ENCODE data around the gene NIPAL3.

DNA sequence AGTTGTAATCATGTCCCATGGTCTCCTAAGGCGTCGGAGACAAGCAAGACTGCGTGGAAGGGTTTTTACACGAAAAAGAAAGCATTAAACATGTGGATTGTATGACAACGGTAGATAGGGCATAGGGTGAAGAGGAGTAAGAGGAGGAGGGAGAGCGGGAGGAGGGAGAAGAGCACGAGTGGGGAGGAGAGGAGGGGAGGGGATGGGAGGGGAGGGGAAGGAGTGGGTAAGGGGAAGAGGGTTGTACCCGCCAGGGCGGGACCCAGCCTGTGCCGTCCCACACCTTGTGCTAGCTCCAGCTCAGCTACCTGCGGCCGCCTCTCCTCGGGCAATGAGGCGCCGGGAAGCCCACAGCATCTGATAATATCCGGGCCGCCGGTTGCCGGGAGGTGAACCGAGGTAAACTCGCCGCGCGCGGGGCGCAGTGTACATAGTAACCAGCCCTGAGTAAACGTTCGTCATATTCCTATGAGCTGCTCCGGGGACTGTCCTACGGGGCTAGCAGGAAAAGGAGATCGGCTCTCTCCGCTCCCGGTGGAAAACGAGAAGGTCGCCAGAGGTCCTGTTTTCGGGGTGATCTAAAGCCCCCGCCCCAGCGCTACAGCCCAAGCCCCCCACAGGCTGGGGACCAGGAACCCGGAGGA, 86.6 kb downstream of the NIPAL3 start:
- no peak for TF ChIP-seq CTCF (IDR thresholded peaks at IDR 0.05)
- peak in 1 of 4 donors; percentile 40 for TF ChIP-seq POLR2A (IDR thresholded peaks at IDR 0.05)
